Brain pericyte (primary cell): ENCODE results near the gene IL5RA.

Source experiments
- DNase-seq: peaks from one replicate; pipeline ENCODE4 v3.0.0-alpha.2; 2012; ENCODE audit warnings: low read depth, low spot score

IL5RA gene

GRCh38 chr3:3107858-3108257, 2.3 kb downstream of the IL5RA start:
- DNase-seq: no peak

GRCh38 chr3:3107181-3107580, 3.0 kb downstream of the IL5RA start:
- DNase-seq: no peak

GRCh38 chr3:3105815-3106214, 4.4 kb downstream of the IL5RA start:
- no peak for DNase-seq

- DNase-seq: no peak
These were observed 4.9 kb downstream of the IL5RA start for GRCh38 chr3:3105246-3105645.

- no peak for DNase-seq
These were observed 7.4 kb downstream of the IL5RA start for GRCh38 chr3:3102751-3103150.

- DNase-seq: no peak
These were observed 8.3 kb downstream of the IL5RA start for GRCh38 chr3:3101660-3102458.

GRCh38 chr3:3097958-3098357, 12.2 kb downstream of the IL5RA start:
- DNase-seq: no peak

- no peak for DNase-seq
These were observed 21.2 kb downstream of the IL5RA start for GRCh38 chr3:3089017-3089416.

- DNase-seq: no peak
These were observed 22.3 kb downstream of the IL5RA start for GRCh38 chr3:3087716-3088465.

GRCh38 chr3:3087279-3087678, 22.9 kb downstream of the IL5RA start:
- DNase-seq: no peak

GRCh38 chr3:3086239-3086638, 23.9 kb downstream of the IL5RA start:
- DNase-seq: no peak

- DNase-seq: no peak
These were observed 24.4 kb downstream of the IL5RA start for GRCh38 chr3:3085782-3086181.

GRCh38 chr3:3084890-3085289, 25.3 kb downstream of the IL5RA start:
- no peak for DNase-seq

- DNase-seq: no peak
These were observed 27.8 kb downstream of the IL5RA start for GRCh38 chr3:3082234-3082924.

- no peak for DNase-seq
These were observed 28.6 kb downstream of the IL5RA start for GRCh38 chr3:3081381-3082233.

GRCh38 chr3:3080309-3080708, 29.9 kb downstream of the IL5RA start:
- DNase-seq: no peak

GRCh38 chr3:3074551-3075257, 35.5 kb downstream of the IL5RA start:
- DNase-seq: no peak

GRCh38 chr3:3071136-3071535, 39.0 kb downstream of the IL5RA start:
- DNase-seq: no peak

GRCh38 chr3:3069723-3070122, 40.5 kb downstream of the IL5RA start:
- no peak for DNase-seq

- DNase-seq: no peak
These were observed 41.8 kb downstream of the IL5RA start for GRCh38 chr3:3068358-3068881.

GRCh38 chr3:3066910-3067309, 43.3 kb downstream of the IL5RA start:
- no peak for DNase-seq
